Lung (tissue), 12 donors: Measurements from ENCODE around the gene LDB2. TPM values are rescaled to one million over a fixed set of nuclear protein-coding genes. Genes with fewer than 3 reads are reported as not detected.

Source experiments
- ATAC-seq: fragments of 200-7000 bp; cut with Tn5 transposase; one replicate; pipeline ENCODE4 v1.9.1; 2020; ENCODE audit warnings: moderate number of reproducible peaks; ENCODE audit not compliant: insufficient read depth, low FRiP score
- DNase-seq, 3 donors: peaks; one replicate each; pipeline ENCODE4 v3.0.0-alpha.2; 2013 to 2017
- H3K27ac ChIP-seq, 2 donors: one replicate each; pipeline ENCODE4 v1.5.1; 2013; ENCODE audit warnings: mild to moderate bottlenecking in 2 of 2, moderate library complexity in 2 of 2, control low read depth in 1 of 2, inconsistent platforms in 1 of 2, low read depth in 1 of 2, low read length in 1 of 2
- H3K27me3 ChIP-seq, 3 donors: one replicate each; pipeline ENCODE4 v1.5.1; 2013; ENCODE audit warnings: low read length in 2 of 3; ENCODE audit not compliant: control insufficient read depth in 3 of 3, insufficient read depth in 3 of 3
- H3K36me3 ChIP-seq, 4 donors: one replicate each; pipeline ENCODE4 v1.5.1; 2013; ENCODE audit warnings: low read length in 4 of 4, mild to moderate bottlenecking in 1 of 4, moderate library complexity in 1 of 4; ENCODE audit not compliant: control insufficient read depth in 4 of 4, insufficient read depth in 4 of 4
- H3K4me1 ChIP-seq, 5 donors: one replicate each; pipeline ENCODE4 v1.5.1; 2013; ENCODE audit warnings: low read length in 5 of 5, mild to moderate bottlenecking in 2 of 5, moderate library complexity in 1 of 5; ENCODE audit not compliant: control insufficient read depth in 5 of 5, insufficient read depth in 5 of 5
- H3K4me3 ChIP-seq: one replicate; pipeline ENCODE4 v1.5.1; 2013; ENCODE audit warnings: mild to moderate bottlenecking, control low read depth, moderate library complexity
- H3K9ac ChIP-seq, 2 donors: one replicate each; pipeline ENCODE4 v1.5.1; 2013; ENCODE audit warnings: low read length in 2 of 2, control low read depth in 1 of 2; ENCODE audit not compliant: insufficient read depth in 1 of 2
- H3K9me3 ChIP-seq, 4 donors: one replicate each; pipeline ENCODE4 v1.5.1; 2013; ENCODE audit warnings: low read length in 3 of 4, mild to moderate bottlenecking in 1 of 4, moderate library complexity in 1 of 4; ENCODE audit not compliant: control insufficient read depth in 4 of 4, insufficient read depth in 3 of 4
- WGBS, 2 donors: extraction: QIAGEN DNeasy Blood & Tissue Kit; methylation state at CpG; one replicate each; pipeline ENCODE4 v1.1.7; 2013; 5-methylcytosine and 5-hydroxymethylcytosine counted together
- polyA plus RNA-seq, 2 donors: library from polyadenylated mRNA; stranded (reverse); fragments of 200-250 nt; gene quantifications; one replicate each; pipeline ENCODE4 v1.2.1, GENCODE V29; 2013
- total RNA-seq, 2 donors: library from RNA; depleted of rRNA in 1 of 2; stranded (reverse); fragments of >200 nt in 1 of 2; gene quantifications; one replicate each; pipeline ENCODE4 v1.2.1, GENCODE V29; 2014 to 2021
- TF ChIP-seq, protein P1 (sequence below): IDR thresholded peaks from 2 replicates; pipeline ENCODE4 v1.5.1; 2012; ENCODE audit warnings: mild to moderate bottlenecking; ENCODE audit errors: control extremely low read depth, extremely low read depth
- donor health status: control.
- donor health status: control.
- donor health status: Bipolar disorder and iron deficiency.
- donor health status: healthy.
- donor health status: DM: yes; HTN: yes; CAD: no.

The LDB2 gene
- total and polyA plus RNA-seq, 4 donors = 18.1 to 147 (median 46.1) TPM

DNA sequence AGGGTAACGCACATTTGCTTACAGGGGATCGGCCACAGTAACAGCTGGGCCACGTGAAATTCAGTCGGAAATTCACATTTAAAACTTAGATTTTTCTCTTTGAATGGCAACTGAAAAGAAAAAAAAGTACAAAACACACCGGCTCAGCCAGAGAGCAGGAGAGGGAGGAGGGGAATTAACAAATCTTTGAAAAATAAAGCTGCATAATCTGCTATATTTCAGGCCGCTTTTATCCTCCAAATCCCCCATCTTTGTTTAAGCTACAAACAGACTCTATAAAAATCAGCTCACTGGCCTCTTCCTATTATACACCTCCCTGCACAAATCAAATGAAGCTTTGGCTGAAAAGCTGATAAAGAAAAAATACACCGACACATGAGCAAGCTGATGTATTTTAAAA, 169.1 kb downstream of the LDB2 start:
- peaks cover 0 to 15% (median 0%) of the 10 kb centered on the region in 5 donors for H3K4me1 ChIP-seq
- no peaks in the 10 kb centered on the region for H3K27me3 ChIP-seq
- no peak for ATAC-seq
- 81 to 86% methylated on average over 7 of the region's 7 CpGs for WGBS, 2 donors
- H3K9me3 ChIP-seq = peaks cover 0 to 7% (median 2%) of the 10 kb centered on the region in 4 donors
- DNase-seq = peak in 1 of 3 donors; percentile 17
- no peak overlapping the region for H3K9ac ChIP-seq
- TF ChIP-seq, protein P1, sequence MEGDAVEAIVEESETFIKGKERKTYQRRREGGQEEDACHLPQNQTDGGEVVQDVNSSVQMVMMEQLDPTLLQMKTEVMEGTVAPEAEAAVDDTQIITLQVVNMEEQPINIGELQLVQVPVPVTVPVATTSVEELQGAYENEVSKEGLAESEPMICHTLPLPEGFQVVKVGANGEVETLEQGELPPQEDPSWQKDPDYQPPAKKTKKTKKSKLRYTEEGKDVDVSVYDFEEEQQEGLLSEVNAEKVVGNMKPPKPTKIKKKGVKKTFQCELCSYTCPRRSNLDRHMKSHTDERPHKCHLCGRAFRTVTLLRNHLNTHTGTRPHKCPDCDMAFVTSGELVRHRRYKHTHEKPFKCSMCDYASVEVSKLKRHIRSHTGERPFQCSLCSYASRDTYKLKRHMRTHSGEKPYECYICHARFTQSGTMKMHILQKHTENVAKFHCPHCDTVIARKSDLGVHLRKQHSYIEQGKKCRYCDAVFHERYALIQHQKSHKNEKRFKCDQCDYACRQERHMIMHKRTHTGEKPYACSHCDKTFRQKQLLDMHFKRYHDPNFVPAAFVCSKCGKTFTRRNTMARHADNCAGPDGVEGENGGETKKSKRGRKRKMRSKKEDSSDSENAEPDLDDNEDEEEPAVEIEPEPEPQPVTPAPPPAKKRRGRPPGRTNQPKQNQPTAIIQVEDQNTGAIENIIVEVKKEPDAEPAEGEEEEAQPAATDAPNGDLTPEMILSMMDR = no peak
- no peak overlapping the region for H3K4me3 ChIP-seq
- peak overlapping the region in 1 of 2 donors; percentile 9 for H3K27ac ChIP-seq
- no peaks in the 10 kb centered on the region for H3K36me3 ChIP-seq

DNA sequence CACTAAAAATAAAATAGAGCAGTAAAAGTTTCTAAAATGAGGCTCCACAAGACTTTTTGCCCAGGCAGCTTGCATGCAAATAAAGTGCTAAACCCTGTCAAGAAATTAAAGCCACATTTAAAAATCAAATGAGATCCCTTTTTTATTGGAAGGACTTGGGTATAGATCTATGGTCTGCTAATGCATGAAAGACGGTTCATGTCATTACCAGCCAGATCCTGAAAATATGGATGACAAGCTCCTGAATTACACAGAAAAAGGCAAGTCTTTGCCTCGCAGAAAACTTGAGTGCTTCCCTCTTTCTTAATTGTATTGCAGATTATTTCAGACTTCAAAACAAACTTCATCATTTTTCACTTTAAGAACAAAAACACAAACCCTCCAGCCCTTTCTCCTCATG, 169.6 kb downstream of the LDB2 start:
- no peaks in the 10 kb centered on the region for H3K36me3 ChIP-seq
- no peak overlapping the region for H3K4me3 ChIP-seq
- H3K27ac ChIP-seq = peak overlapping the region in 1 of 2 donors; percentile 9
- DNase-seq = no peak
- 79 to 85% methylated on average over 2 of the region's 2 CpGs for WGBS, 2 donors
- H3K4me1 ChIP-seq = peaks cover 0 to 15% (median 0%) of the 10 kb centered on the region in 5 donors
- no peak overlapping the region for H3K9ac ChIP-seq
- no peak for ATAC-seq
- no peaks in the 10 kb centered on the region for H3K27me3 ChIP-seq
- peaks cover 0 to 7% (median 2%) of the 10 kb centered on the region in 4 donors for H3K9me3 ChIP-seq
- TF ChIP-seq, protein P1 = no peak

DNA sequence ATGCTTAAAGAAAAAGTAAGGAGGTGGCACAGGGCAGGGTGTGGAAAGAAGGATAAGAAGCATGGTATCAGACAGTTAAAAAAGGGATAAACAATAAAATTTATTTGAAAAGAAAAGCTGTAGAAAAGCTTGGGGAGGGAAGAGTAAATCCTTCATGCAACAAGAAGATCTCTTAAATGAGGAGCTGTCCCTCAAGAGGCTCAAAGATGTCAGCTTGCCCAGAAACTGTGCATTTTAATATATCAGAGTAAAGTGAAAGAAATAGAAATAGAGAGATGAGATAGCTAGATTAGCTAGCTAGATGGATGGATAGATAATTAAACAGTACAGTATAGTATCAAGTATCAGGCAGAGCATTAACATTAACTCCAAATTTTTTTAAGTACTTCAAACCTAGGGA, 170.3 kb downstream of the LDB2 start:
- Histone ChIP-seq H3K9ac (no peak overlapping the region), H3K4me3 (no peak overlapping the region), H3K9me3 (peaks cover 0 to 12% (median 3%) of the 10 kb centered on the region in 4 donors), H3K27me3 (no peaks in the 10 kb centered on the region), H3K27ac (no peak overlapping the region), H3K4me1 (peaks cover 0 to 15% (median 0%) of the 10 kb centered on the region in 5 donors), H3K36me3 (no peaks in the 10 kb centered on the region)
- TF ChIP-seq, protein P1 = no peak
- no peak for DNase-seq
- ATAC-seq = no peak

DNA sequence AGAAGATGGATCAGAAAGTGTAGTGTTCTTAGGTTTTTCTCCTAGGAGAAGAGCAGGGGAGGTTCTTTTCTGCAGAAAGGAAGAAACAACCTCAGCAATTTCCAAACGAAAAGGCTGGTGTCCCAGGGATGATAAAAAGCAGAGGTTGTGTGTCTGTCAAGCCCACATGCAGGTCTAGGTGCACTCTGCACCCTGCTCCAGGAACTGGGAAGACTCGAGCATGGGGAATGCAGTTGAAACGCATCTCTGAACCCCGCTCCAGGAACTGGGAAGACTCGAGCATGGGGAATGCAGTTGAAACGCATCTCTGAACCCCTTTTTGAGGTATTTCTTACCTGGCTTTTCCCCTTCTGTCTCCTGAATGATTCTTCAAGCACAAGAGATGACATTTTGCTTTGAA, 171.2 kb downstream of the LDB2 start:
- TF ChIP-seq, protein P1 = no peak
- no peak overlapping the region for H3K4me3 ChIP-seq
- WGBS, 2 donors = 84 to 93% methylated on average over 6 of the region's 6 CpGs
- H3K27ac ChIP-seq = no peak overlapping the region
- peaks cover 0 to 15% (median 0%) of the 10 kb centered on the region in 5 donors for H3K4me1 ChIP-seq
- H3K9me3 ChIP-seq = peaks cover 0 to 13% (median 3%) of the 10 kb centered on the region in 4 donors
- ATAC-seq (no peak), DNase-seq (no peak)
- H3K9ac ChIP-seq = no peak overlapping the region
- no peaks in the 10 kb centered on the region for H3K27me3 ChIP-seq
- H3K36me3 ChIP-seq = no peaks in the 10 kb centered on the region
